NCI-H345 (cell line): ENCODE measurements around the gene TRAF2.

Experiments used
- DNase-seq: peaks from one replicate; lab custom pipeline; 2025; lab: John Stamatoyannopoulos, UW

The TRAF2 gene

GRCh38 chr9:136962163-136962562, 75.8 kb downstream of the TRAF2 start:
- no peak for DNase-seq

DNA sequence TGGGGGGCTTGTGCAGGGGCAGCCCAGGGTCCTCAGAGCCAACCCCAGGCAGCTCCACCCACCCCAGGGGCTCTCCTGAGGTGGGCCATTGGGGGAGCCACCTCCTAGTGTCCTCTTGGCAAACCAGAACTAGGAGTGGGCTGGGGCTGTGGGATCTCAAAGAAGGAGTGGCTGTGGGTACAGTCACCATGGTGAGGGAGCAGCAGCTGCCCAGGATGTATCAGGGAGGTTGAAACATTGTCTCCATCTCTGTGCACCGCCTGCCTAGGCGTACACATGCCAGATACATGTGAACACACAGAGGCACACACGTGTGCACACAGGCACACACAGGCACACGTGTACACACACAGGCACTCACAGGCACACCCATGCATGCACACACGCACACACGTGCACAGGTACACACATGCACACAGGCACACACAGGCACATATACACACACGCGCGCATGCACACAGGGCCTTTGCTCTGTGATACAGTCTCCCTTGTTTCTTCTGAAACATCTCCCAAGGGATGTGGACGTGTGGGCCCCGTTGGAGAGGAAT, 76.5 kb downstream of the TRAF2 start:
- no peak for DNase-seq

GRCh38 chr9:136963341-136963740, 77.0 kb downstream of the TRAF2 start:
- no peak for DNase-seq

- DNase-seq = no peak
Measured at GRCh38 chr9:136963751-136964150, 77.4 kb downstream of the TRAF2 start.

GRCh38 chr9:136964171-136964689, 77.9 kb downstream of the TRAF2 start:
- no peak for DNase-seq

DNA sequence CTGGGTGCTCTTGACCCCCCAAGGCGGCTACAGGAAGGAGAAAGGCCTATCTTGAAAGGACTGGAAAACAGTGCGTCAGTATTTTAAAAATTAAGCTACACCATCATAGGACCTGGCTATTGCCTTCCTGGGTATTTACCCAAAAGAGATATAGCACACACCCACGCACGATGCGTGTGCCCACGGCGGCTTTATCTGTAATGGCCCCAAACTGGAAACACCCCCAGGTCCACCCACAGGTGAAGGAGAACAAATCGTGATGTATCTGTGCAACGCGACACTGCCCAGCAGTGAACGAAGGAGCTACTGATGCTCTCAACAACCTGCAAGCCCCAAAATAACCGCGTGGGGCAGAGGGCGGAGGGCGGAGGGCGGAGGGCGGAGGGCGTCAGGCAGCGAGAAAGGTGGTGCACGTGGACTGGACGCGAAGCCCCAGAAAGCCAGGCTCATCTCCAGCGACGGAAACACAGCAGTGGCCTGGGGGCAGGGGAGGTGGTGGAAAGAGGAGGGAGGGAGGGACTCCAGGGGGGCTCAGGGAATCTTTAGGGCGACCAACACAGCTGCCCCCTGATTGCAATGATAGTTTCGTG, 78.6 kb downstream of the TRAF2 start:
- no peak for DNase-seq

DNA sequence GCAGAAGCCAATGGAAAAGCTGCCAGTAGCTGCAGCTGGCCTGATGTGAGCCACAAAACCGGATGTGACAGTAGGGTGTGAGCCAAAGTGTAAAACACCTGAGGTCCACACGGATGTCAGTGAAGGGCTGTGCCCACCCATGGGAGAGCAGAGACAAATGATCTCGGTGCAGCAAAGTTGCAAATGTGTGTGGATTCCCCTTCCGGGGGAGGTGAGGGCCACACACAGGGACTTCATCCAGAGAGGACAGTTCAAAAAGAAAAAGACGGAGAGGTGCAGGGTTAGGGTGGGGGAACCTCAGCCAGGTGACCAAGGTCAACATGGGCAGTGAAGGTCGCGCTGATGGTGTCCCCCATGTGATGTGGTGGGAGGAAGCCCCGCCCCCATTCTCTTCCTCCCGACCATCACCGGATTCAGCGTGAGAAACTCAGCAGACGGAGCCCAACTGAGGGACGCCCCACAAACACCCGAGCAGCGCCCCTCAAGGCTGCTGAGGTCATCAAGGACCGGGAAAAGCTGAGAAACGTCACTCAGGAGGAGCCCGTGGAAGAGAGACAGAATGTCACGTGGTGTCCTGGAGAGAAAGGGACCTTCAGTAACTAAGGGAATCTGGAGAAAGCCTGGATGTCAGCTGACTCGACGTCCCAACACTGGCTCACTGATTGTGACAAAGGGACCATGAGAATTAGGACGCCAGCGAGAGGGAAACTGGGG, 79.6 kb downstream of the TRAF2 start:
- DNase-seq = no peak

- DNase-seq = no peak
Measured at GRCh38 chr9:136968333-136969127, 82.2 kb downstream of the TRAF2 start.

- DNase-seq = no peak
Measured at GRCh38 chr9:136969150-136969549, 82.8 kb downstream of the TRAF2 start.

GRCh38 chr9:136969774-136970173, 83.5 kb downstream of the TRAF2 start:
- DNase-seq = no peak

- DNase-seq = no peak
Measured at GRCh38 chr9:136970361-136970760, 84.0 kb downstream of the TRAF2 start.

- DNase-seq = no peak
Measured at GRCh38 chr9:136971746-136972145, 85.4 kb downstream of the TRAF2 start.

DNA sequence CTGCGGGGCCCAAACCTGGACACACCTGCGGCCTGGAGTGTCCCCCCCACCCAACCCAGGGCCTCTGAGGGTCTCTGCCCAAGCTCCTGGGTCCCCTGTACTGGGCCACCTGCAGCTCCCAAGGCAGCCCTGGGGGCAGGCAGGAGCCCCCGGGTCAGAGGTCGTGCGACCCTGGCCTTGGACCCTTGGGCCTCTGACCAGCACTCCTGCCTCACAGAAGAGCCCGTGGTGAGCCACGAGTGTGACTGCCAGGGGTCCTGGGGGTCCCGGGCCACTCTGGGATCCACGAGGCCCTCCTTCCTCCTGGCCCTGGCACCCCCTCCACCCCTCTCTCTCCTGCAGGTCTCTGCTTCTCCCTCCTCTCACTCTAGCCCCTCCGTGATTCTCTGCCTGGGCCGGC, 86.0 kb downstream of the TRAF2 start:
- no peak for DNase-seq

DNA sequence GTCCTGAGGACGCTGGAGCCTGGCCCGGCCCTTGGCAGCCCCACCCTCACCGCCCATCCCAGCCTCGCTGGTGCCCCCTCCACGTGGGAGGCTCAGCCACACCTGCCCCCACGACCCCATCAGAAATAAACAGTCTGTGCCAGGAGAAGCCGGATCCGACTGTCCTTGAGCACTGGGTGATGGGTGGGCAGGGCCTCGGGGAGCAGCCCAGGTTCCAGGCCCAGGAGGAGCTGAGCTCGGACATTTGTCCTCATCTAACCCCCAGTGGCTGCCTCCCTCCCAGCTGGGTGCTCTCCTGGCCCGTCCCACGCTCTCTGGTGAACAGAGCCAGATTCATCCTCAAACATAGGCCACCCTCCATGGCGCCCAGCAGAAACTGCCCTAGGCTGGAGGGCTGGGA, 86.4 kb downstream of the TRAF2 start:
- no peak for DNase-seq

DNA sequence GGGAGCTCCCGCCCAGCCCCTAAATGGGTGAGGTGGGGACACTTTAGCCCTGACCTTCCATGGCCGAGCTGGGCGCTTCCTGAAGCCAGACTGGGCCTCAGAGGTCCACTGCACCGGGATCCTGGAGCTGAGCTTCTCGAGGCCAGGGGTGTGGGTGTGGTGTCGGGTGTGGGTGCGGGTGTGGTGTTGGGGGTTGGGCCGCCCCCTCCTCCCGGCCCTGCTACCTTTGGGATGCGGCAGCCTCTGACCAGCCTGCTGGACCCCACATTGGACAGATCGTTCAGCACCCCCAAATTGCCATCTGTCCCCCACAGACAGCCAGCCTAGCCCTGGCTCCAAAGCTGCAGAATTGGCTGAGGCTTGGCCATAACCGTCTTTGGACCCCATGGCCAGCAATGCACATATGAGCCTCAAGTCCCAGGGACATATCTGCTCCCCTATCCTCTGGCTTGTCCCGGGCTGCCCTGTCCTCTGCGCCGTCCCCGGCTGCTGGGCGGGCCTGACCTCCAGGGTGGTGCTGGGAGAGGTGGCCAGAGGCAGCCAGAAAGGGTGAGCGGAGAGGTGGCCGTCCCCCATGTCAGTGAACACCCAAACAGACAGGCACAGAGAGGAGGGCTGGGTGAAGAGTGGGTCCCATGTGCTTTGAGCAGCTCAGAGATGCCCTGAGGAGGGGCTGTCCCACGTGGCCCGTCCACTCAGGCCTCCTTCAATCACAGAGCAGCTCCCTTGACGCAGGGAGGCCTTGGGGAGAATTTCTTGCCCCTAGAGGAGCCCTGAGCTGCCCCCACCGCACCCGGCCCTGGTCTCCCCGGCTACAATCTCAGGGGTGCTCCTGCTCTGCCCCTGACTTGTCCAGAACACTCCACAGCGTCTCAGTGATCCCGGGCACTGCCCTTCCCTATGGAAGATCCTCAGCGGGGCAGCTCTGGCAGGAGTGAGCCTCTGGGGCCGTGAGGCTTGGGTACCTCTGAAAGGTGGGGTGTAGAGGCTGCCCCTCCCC, 87.6 kb downstream of the TRAF2 start:
- DNase-seq = no peak

- no peak for DNase-seq
Measured at GRCh38 chr9:136974817-136975535, 88.7 kb downstream of the TRAF2 start.

DNA sequence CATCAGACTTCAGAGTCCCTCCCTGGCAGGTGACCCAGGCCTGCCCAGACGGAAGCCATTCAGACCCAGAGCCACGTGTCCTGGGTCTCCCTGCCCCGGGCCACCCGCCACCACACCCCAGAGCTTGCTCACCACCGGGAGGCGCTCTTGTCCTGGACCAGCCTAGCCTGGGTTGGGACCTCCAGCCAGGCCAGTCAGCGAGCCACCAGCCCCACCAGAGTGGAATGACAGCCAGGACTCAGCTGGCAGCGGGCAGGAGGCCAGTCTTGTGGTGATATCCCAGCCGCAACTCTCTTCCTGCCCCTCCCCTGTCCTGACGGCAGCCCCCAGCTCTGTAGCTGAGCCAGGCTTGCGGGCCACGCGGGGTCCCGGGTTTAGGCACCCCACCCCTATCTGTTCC, 89.3 kb downstream of the TRAF2 start:
- DNase-seq = no peak
